NCI-H748 (cell line): ENCODE results near the gene FXR2.
A peak's percentile ranks its signal among the peaks of the same experiment; 100 is the strongest.
"Not testable (repeated sequence)": the region's sequence is repeated elsewhere in the genome, so short reads cannot be mapped to it uniquely, and the experiment has no call there.

ENCODE experiments used
- DNase-seq: peaks from one replicate; lab custom pipeline; 2025; ENCODE audit not compliant: unreplicated experiment; lab: John Stamatoyannopoulos, UW

The FXR2 gene

DNA sequence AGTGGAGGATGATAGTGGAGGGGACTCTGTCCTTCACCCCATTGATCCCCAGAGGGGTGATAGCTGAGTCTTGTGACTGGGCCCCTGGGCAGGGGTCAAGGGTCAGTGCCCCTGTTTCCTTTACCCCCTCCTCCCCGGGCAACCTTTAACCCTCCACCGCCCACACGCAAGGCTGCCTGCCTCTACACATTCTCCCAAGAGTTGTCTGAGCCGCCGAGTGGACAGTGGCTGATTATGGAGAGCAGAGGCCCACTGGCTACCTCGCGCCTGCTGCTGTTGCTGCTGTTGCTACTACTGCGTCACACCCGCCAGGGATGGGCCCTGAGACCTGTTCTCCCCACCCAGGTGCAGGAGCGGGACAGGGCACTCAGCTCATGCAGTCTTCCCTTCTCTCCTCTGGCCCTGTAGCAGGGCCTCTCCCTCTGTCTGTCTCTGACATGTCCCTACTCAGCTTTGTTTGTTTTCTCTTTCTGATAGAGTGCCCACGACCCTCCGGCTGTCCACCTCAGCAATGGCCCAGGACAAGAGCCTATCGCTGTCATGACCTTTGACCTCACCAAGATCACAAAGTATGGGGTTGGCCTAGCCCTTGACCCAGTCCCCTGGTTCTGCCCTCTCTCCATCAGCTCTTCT lies 15.4 kb upstream of the FXR2 start, which contains the start of gene SHBG:
SHBG (plus strand) TSS at position 197 of the 633 bp plus-strand sequence; CDS start at position 235, 38 bp downstream.
- no peak for DNase-seq

DNA sequence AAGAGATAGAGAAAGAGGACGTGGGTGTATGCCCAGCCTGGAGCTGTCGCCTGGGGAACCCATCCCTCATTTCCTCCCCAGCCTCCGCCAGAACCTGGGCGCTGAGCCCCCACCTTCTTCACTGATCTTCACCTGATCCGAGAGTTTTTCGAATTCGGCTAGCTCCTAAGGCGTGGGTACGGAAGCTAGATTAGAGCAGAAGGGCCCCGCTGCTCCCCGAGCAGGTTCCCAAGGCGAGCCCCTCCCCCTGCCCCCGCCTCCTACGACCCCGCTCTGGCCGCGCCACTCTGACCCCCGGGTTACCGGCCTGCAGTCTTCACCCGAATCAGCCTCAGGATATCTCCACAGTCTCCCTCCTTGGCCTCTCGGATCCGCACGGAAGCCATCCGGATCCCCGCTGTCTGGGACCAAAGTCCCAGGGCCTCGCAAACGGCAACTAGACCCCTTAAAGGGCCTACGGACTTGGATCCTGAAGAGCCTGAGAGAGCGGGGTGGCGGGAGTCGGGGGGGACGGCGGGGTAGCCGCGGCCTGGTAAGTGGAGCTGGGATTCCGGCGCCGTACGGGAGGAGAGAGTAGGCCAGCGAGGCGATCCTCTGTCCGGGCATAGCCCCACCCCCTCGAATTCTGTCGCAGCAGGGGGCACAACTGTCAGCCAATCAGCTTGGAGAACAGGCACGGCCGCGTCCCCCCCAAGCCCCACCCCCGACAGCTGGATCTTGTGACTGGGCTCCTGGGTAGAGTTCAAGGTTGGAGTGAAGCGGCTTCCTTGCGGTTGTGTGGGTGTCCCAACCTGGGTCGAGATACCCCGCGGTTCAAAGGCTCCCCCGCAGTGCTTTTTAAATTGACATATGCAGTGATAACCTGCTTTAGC lies 12.8 kb upstream of the FXR2 start, which contains the start of gene SAT2:
SAT2 (minus strand) TSS at position 572 of the 872 bp plus-strand sequence; CDS start at position 386, 186 bp downstream.
- DNase-seq, result peak; percentile 92

DNA sequence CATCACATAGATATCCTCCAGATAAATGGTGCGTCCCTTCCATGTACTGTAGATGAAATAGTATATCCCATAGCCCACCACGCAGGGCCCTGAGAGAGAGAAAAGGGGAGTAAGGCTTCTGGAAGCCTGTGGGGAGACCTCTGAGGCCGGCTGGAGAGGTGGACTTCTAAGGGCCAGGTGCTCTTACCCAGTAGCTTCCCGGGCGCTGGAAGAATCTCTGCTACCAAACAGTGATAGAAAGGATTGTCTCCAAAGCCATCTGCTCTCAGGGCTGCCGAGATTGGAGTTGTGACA lies 12.2 kb upstream of the FXR2 start:
- no peak for DNase-seq

DNA sequence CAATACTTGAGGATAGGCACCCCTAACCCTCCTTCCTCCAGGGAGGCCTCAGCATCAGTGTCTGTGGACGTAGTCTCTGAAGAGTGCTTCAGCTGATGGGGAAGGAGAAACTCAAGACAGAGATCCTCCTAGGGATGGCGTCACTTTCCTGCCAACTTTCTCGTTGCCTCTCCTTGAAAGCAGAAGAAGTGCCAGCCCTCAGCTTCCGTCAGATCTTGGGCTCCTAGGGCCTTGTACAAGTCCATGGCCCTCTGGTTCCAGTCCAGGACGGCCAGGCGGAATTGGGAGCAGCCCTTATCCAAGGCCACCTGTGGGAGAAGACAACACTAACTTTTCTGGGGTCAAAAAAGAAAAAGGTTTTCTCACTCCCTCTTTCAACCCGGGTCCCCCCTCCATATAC lies 11.6 kb upstream of the FXR2 start:
- DNase-seq, result no peak

DNA sequence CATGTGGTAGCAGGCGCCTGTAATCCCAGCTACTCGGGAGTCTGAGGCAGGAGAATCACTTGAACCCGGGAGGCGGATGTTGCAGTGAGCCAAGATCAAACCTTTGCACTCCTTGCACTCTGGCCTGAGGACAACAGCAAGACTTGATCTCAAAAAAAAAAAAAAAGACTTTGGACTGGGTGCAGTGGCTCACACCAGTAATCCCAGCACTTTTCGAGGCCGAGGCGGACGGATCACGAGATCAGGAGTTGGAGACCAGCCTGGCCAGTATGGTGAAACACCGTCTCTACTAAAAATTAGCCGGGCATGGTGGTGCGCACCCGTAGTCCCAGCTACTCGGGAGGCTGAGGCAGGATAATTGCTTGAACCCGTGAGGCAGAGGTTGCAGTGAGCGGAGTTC lies 11.1 kb upstream of the FXR2 start:
- DNase-seq, result not testable (repeated sequence)

DNA sequence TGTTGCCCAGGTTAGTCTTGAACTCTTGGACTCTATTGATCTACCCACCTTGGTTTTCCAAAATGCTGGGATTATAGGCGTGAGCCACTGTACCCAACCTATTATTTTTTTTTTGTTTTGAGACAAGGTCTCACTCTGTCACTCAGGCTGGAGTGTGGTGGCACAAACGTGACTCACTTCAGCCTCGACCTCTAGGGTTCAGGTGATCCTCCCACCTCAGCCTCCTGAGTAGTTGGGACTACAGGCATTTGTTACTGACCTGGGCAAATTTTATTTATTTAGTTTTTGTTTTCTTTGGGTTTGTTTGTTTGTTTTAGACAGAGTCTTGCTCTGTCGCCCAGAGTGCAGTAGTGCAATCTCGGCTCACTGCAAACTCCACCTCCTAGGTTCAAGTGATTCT lies 9.0 kb upstream of the FXR2 start:
- no peak for DNase-seq

DNA sequence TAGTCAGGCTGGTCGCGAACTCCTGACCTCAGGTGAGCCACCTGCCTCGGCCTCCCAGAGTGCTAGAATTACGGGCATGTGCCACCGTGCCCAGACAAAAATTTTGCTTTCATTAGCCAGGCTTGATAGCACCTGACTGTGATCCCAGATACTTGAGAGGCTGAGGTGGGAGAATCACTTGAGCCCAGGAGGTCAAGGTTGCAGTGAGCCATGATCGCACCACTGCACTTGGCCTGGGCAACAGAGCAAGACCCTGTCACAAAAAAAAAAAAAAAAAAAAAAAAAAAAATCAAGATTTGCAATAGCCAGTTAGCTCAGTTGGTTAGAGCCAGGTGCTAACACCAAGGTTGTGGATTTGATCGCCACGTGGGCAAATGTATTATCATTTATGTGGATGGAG lies 6.1 kb upstream of the FXR2 start:
- DNase-seq, result no peak

DNA sequence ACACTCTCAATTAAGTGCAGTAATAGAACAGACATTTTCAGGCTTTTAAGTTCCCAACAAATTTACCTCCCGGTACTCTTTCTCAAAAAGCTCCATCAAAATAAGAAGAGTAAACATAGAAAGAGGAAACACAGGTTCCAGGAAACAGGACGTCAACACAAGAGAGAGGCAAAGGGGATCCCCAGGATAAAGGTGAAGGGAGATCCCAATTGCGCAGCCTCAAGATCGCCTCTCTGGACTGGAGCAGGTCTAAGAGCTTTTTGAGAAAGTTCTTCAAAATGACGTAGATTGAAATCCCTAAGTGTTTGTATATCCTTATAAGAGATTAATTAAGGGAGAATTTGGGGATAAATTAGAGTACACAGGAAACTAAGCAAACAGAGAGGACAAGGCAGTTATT lies 3.9 kb upstream of the FXR2 start:
- no peak for DNase-seq

DNA sequence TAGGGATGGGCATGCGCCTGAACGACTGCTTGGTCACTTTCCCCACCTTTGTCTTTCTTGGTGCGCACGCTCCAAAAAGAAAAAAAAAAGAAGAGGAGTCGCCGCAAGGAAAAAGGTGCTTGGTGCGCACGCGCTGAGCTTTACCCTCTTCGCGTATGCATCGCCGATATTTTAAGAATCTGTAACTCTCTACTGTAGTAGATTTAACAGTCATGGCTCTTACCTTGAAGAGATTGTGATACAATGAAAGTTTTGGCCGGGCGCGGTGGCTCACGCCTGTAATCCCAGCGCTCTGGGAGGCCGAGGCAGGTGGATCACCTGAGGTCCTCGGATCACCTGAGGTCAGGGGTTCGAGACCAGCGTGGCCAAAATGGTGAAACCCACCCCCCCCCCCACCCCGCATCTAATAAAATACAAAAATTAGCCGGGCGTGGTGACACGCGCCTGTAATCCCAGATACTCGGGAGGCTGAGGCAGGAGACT lies 609 bp upstream of the FXR2 start:
- no peak for DNase-seq

DNA sequence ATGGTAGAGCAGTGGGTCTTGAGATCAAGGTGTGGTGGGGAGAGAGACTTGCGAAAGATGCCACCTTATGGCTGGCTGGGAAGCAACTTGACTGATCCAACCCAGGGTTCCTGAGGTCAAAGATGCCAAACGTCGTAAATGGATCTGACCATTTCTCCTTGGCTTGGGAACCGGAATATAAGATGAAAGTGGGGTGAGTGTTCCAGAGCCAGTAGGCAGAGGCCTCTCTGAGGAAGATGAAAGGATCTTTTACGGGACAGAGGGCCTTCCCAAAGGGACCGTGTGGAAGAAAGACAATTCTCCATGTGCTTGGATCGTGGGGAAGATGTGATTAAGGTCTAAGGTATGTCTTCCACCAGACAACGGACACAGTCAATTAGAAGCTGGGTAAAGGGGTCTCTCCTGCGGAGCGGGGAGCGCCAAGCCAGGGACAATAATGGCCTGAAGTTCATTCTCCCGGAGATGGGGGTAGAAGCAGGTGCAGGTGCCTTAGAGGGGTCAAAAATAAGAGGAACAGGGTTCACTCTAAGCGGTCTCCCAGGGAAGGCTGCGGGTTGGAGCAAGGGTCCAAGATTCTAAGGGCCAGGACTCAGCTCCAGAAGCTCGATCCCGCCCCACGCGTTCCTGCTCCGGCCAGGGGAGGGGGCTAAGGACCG lies 800 bp downstream of the FXR2 start:
- DNase-seq, result no peak

DNA sequence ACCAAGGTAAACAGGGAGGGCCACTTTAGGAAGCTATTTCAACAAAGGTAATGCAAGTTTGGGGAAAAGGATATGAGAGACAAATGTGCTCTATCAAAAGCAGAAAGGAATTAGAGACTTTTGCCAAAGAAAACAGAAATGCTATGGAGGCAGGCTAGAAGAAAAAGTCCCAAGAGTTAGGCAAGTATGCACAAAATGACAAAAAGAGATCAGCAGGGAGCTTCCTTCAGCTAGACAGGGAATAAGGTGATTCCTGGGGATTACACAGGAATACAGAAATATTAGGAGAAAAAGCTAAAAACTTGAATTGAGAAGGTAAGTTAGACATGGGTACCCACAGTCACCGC lies 2.4 kb downstream of the FXR2 start:
- DNase-seq, result no peak

DNA sequence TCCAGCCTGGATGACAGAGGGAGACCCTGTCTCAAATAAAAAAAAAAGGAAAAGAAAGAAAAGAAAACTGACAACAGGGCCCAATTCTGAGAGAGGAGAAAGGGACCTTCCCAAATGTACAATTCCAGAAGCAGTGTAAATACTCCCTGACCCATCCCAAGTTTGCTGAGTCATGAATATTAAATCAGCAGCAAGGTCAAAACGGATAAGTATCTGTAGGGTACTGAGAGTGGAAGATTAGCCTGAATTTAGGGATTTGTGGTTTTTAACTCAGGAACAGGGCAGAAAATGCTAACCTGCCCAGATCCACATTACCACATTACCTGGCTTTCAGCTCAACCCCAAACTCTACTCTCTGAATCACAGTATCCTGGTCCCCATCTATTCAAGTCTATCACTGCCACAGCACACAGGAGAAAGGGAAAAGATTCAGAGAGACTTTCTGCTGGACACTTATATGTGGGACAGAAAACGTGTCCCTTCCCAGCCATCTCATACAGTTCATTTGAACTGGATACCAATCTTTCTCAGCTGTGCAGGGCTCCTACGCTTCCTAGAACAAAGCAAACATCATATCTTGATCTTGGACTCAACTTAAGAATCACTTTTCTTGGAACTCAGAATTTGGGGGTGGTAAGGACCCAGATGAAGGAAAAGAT lies 2.9 kb downstream of the FXR2 start:
- DNase-seq, result no peak

DNA sequence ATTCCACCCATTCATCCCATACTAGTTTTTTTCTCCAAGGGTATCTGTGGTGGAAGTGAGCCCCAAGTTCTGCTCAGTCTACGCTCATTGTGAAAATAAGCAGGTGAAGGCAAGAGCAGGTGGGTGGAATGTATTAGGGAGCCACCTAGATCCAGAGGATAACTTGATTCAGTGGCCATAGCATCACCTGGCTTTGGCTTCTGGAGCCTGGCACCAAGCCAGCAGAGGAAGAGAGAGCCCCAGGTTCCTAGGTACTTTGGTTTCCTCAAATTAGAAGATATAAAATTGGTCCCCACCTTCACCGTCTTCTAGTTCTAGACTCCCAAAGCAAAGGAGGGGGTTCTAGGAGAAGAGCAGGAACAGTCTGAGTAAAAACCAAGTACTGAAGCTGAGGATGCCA lies 4.1 kb downstream of the FXR2 start:
- DNase-seq, result peak; percentile 29

DNA sequence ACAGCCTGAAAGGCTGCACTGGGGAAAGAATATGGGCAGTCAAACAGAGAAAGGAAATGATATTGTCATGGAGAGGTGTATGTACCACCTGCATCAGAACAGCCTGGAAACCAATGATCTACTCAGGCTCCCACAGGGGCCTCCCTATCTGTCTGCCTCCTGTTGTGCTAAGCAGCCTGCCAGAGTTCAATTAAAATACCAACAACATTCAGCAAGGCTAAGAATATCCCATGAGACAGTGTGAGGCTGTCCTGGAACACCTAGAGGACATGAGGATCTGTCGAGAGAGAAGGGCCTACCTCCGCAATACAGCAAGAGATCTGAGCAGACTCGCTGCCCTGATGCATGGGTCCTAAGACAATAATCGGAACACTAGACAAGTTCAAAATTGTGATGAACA lies 8.4 kb downstream of the FXR2 start:
- DNase-seq, result no peak

DNA sequence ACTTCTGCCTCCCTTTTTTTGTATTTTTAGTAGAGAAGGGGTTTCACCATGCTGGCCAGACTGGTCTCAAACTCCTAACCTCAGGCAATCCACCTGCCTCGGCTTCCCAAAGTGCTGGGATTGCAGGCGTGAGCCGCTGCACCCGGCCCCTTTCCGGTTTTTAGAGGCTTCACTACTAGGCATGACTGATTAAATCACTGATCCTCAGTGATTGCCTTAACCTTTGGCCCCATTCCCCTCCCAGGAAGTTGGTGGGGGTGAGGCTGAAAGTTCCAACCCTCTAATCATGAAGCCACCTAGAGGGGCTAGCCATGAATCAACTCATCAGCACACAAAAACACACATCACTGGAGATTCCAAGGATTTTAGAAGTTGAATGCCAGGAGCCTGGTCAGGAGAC lies 17.1 kb downstream of the FXR2 start:
- DNase-seq, result not testable (repeated sequence)

DNA sequence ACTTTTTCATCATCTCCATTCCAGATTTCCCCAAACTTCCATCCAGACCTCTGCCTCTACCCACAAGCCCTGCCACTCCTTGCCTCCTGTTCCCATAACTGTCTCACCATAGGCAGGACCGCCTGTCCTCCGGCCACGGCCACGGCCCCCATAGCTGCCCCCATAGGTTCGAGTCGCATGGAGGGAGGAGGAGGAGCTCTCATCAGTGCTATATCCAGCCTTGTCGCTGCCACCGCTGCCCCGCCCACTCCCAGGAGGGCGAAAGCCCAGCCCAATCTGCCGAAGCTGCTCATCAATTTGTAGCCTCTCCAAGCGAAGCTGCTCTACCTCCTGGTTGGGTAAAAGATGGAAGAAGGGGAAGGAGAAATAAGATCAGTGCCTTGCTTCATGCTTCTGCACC lies 21.4 kb downstream of the FXR2 start:
- DNase-seq, result no peak

DNA sequence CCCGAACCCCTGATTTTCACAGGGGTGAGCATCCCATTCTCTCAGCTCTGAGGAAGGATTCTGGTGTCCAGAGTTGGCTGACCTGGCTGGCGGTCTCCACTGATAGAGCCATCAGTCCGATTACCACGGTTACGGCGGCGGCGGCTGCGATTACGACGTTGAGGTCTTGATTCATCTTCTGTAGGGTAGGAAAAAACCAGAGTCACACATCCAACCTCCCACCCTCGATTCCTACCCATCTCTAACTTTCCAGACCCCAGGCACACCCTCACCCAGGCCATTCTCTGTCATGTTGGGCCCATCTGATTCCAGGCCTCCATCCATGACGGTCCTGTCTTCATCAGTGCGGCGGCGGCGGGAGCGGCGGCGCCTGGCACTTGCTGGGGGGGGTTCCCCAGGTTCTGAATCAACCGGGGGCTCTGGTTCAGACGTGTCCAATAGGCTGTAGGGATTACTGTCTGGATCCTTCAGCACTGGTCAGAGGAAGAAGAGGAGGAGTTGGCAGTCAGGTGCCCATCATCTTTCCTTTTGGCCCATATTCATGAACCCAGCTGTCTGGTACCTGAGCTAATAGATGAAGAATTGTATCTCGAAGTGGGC lies 22.2 kb downstream of the FXR2 start:
- no peak for DNase-seq

DNA sequence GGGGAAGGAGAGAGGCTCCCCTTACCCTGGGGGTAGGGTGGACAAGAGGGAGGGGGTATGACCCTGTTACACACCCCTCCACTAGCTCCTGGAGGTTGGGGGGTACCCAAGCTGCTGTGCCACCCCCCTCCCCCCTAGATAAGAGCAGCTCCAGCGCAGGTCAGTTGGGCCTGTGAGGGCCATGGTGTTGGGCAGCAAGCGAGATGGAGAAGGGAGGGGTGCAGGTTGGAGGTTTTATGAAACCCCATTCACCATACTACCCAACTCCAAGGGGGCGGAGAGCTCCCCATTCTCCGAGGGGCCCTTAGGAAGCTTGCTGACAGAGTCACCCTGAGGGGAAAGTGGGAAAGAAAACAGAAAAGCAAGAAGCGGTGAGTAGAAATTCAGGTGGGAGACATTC lies 23.1 kb downstream of the FXR2 start:
- no peak for DNase-seq

DNA sequence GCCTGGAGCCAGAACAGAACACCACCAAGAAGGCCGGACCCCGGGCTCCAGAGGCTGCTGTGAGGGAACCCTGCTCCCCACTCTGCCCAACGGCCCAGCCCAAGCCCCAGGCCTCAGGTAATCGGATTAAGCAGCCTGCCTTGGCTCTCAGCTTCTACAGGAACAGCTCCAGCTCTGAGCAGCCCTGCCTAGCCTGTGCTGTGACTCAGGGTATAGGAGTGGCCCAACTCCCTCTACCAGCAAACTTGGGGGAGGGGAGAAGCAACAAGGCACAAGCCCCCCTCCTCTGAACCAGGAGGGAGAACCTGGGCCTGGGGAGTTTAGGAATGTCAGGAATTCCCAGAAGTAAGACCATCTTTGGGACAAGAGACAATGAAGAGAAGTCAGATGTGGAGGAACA lies 24.0 kb downstream of the FXR2 start:
- DNase-seq, result no peak

DNA sequence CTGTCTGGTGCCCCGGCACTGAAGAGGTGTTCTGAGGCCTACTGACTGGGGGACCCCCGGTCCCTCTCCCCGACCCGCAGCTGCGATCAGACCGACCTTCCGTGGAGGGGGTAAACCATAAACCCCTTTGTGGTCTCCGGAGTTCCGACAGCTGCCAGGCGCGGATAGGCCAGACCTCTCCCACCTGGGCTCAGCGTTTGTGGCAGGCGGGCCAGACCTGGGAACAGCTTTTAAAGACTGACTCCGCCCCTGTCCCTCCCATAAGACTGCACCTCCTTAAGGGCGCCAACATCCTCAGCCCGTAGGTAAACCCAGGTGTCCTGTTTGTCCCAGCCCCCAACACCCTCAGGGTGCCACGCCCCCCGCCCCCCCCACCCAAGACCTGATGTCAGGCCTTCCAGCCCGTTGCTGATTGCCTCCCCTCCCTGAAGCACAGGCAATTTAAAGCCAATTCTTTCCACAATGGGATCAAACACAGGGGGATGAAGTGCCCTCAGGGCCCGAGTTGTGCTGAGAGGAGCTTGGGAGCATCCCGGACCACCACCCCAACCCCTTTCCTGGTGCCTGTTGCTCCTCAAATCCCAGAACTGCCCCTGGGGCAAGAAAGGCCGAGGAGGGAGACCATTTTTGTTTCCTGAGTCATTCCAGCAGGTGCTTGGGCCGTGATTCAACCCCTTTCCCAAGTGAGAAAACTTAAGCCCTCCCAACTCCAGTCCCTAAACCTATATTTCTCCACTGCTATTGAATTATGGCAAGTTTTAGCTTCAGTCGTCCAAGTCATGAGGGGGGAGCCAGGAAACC lies 24.6 kb downstream of the FXR2 start, which contains the start of gene SOX15:
SOX15 (minus strand) TSS at position 204 of the 801 bp plus-strand sequence. CDS start 418 bp downstream, outside the sequence.
- DNase-seq, result peak; percentile 26
